Right lobe of liver (tissue), 6 donors: ENCODE results near the gene RIMOC1. TPM values are rescaled to one million over a fixed set of nuclear protein-coding genes. Genes with fewer than 3 reads are reported as not detected.

Source experiments
- ATAC-seq, 4 donors: fragments of 200-7000 bp; cut with Tn5 transposase; one replicate each; pipeline ENCODE4 v1.9.1; 2020; ENCODE audit warnings: mild to moderate bottlenecking in 4 of 4, moderate library complexity in 4 of 4
- DNase-seq, 3 donors: peaks; one replicate each; pipeline ENCODE4 v3.0.0-alpha.2; 2020
- H3K27ac ChIP-seq, 3 donors: fragments of 200-600 bp; one replicate each; pipeline ENCODE4 v1.8.0; 2022
- H3K27me3 ChIP-seq, 2 donors: fragments of 200-600 bp; one replicate each; pipeline ENCODE4 v1.8.0; 2022
- H3K36me3 ChIP-seq, 4 donors: fragments of 200-600 bp; sonication (generic) in 1 of 4; one replicate each; pipeline versions ENCODE4 v1.5.1 to v1.8.0; 2017 to 2022; ENCODE audit warnings: control low read depth in 1 of 4
- H3K4me1 ChIP-seq, 4 donors: fragments of 200-600 bp; sonication (generic) in 1 of 4; one replicate each; pipeline versions ENCODE4 v1.5.1 to v1.8.0; 2017 to 2022; ENCODE audit warnings: control low read depth in 1 of 4
- H3K4me3 ChIP-seq, 3 donors: fragments of 200-600 bp; one replicate each; pipeline ENCODE4 v1.8.0; 2022
- H3K9me3 ChIP-seq, 4 donors: fragments of 200-600 bp; sonication (generic) in 1 of 4; one replicate each; pipeline versions ENCODE4 v1.5.1 to v1.8.0; 2017 to 2022; ENCODE audit warnings: control low read depth in 1 of 4
- POLR2A ChIP-seq: fragments of 450-650 bp; IDR thresholded peaks from one replicate; pipeline ENCODE4 v1.6.1; 2017; ENCODE audit warnings: antibody characterized with exemption, mild to moderate bottlenecking
- WGBS: methylation state at CpG from one replicate; pipeline ENCODE4 v1.1.6; 2018; ENCODE audit warnings: low coverage, low lambda C conversion rate; ENCODE audit not compliant: insufficient coverage; ENCODE audit errors: missing lambda C conversion rate; 5-methylcytosine and 5-hydroxymethylcytosine counted together
- intact Hi-C, 2 donors: fragments of 100-400 bp; cut with DNase I; formaldehyde crosslinking; loops; one replicate each; pipeline versions ENCODE4 v1.11.2 to v1.14.1; 2022
- total RNA-seq, 6 experiments: library from RNA; depleted of rRNA in 2 of 6; stranded (reverse); fragments of >200 nt in 2 of 6; fragmentation: NEBNext Ultra II Directional in 3 of 6; extraction: Animal tissue kit (Norgen Biotek cat#: 25700) in 3 of 6; gene quantifications; one replicate each; pipeline versions ENCODE4 v1.1.0 to v1.2.4, GENCODE V29; 2016 to 2023
- TF ChIP-seq, protein P1 (sequence below), 4 donors: fragments of 200-600 bp in 3 of 4; fragments of 450-650 bp in 1 of 4; IDR thresholded peaks; one replicate each; pipeline versions ENCODE4 v1.5.1 to v1.8.0; 2016 to 2022; ENCODE audit warnings: antibody characterized with exemption in 4 of 4, mild to moderate bottlenecking in 2 of 4
- donor health status: DM: no; HTN: yes; CAD: no.
- donor health status: DM: no; HTN: no; CAD: no.
- donor health status: DM: no; HTN: no; CAD: no.
- donor health status: DM: no; HTN: yes; CAD: no.
- donor health status: DM: no; HTN: yes; CAD: no.

The RIMOC1 gene
- total RNA-seq, 6 experiments from 2014 or later, result 7.6 to 15.5 (median 9.0) TPM

GRCh38 chr5:41883936-41884335 is 20.2 kb upstream of the RIMOC1 start:
- intact Hi-C loops, result no loop called here
- no peak overlapping the region for H3K4me3 ChIP-seq
- TF ChIP-seq, protein P1, sequence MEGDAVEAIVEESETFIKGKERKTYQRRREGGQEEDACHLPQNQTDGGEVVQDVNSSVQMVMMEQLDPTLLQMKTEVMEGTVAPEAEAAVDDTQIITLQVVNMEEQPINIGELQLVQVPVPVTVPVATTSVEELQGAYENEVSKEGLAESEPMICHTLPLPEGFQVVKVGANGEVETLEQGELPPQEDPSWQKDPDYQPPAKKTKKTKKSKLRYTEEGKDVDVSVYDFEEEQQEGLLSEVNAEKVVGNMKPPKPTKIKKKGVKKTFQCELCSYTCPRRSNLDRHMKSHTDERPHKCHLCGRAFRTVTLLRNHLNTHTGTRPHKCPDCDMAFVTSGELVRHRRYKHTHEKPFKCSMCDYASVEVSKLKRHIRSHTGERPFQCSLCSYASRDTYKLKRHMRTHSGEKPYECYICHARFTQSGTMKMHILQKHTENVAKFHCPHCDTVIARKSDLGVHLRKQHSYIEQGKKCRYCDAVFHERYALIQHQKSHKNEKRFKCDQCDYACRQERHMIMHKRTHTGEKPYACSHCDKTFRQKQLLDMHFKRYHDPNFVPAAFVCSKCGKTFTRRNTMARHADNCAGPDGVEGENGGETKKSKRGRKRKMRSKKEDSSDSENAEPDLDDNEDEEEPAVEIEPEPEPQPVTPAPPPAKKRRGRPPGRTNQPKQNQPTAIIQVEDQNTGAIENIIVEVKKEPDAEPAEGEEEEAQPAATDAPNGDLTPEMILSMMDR (IDR thresholded peaks at IDR 0.05), result no peak
- TF ChIP-seq POLR2A, result no peak

DNA sequence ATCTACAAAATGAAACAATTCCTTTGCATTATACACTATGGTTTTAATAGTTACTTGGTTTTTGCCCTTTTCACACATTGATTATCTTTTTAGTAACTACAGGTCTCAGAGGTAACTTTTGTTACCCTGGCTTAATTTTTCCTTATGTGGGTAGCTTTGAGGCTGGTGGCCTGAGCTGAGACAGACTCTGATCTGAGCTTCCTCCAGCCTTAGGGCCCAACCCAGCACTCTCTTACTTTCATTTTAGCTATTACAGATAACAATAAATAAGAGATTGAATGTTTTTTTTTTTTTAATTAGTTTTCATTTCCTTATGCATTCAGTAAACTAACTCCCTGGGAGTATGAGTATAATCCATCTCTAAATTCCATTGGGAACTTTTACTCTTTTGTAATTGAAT is 18.9 kb upstream of the RIMOC1 start:
- intact Hi-C loops, result no loop called here
- ATAC-seq, result no peak
- Histone ChIP-seq H3K27ac (no peak overlapping the region), H3K36me3 (no peaks in the 10 kb centered on the region), H3K27me3 (no peaks in the 10 kb centered on the region), H3K9me3 (peaks cover 0 to 2% (median 0%) of the 10 kb centered on the region in 4 donors), H3K4me1 (no peaks in the 10 kb centered on the region), H3K4me3 (no peak overlapping the region)
- TF ChIP-seq POLR2A, result no peak
- TF ChIP-seq, protein P1 (IDR thresholded peaks at IDR 0.05), result no peak
- DNase-seq, result no peak

More at GRCh38 chr5:41883936-41884335, 20.2 kb upstream of the RIMOC1 start:
- ATAC-seq (no peak), DNase-seq (no peak)
- no peak overlapping the region for H3K27ac ChIP-seq
- peaks cover 0 to 2% (median 0%) of the 10 kb centered on the region in 4 donors for H3K9me3 ChIP-seq
- no peaks in the 10 kb centered on the region for H3K4me1 ChIP-seq
- WGBS, result 91% methylated on average over 1 of the region's 2 CpGs
- H3K36me3 ChIP-seq, result no peaks in the 10 kb centered on the region
- H3K27me3 ChIP-seq, result no peaks in the 10 kb centered on the region

GRCh38 chr5:41891066-41891707 is 13.0 kb upstream of the RIMOC1 start:
- no peak for ATAC-seq
- no peak overlapping the region for H3K27ac ChIP-seq
- no peak overlapping the region for H3K4me3 ChIP-seq
- peaks cover 0 to 2% (median 0%) of the 10 kb centered on the region in 4 donors for H3K9me3 ChIP-seq
- no peak for DNase-seq
- TF ChIP-seq POLR2A, result no peak
- TF ChIP-seq, protein P1 (IDR thresholded peaks at IDR 0.05), result no peak
- H3K4me1 ChIP-seq, result no peaks in the 10 kb centered on the region
- H3K27me3 ChIP-seq, result no peaks in the 10 kb centered on the region
- intact Hi-C loops, result no loop called here
- no peaks in the 10 kb centered on the region for H3K36me3 ChIP-seq
- WGBS, result 41% methylated on average over 2 of the region's 2 CpGs

DNA sequence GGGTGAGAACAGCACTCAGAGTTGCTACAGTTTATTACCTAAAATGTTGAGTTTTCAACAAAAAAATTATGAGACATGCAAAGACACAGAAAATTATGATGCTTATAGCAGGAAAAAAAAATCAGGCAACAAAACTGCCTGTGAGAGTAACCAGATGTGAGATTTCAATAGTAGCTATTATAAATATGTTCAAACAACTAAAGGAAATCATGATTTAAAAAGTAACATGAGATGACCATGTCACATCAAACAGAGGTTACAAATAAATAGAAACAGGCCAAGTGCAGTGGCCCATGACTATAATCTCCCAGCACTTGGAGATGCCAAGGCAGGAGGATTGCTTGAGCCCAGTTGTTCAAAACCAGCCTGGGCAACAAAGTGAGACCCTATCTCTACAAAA is 12.1 kb upstream of the RIMOC1 start:
- H3K27ac ChIP-seq, result no peak overlapping the region
- no peaks in the 10 kb centered on the region for H3K4me1 ChIP-seq
- peaks cover 0 to 2% (median 0%) of the 10 kb centered on the region in 4 donors for H3K9me3 ChIP-seq
- DNase-seq (no peak), ATAC-seq (no peak)
- no peaks in the 10 kb centered on the region for H3K27me3 ChIP-seq
- no peak overlapping the region for H3K4me3 ChIP-seq
- TF ChIP-seq POLR2A, result no peak
- TF ChIP-seq, protein P1 (IDR thresholded peaks at IDR 0.05), result no peak
- intact Hi-C loops, result no loop called here
- no peaks in the 10 kb centered on the region for H3K36me3 ChIP-seq
